Upper lobe of left lung (tissue), 6 donors: ENCODE measurements around the gene PADI1. TPM values are rescaled to one million over a fixed set of nuclear protein-coding genes. Genes with fewer than 3 reads are reported as not detected.

Source experiments
- ATAC-seq, 2 donors: fragments of 200-7000 bp; cut with Tn5 transposase; one replicate each; pipeline ENCODE4 v1.9.1; 2022; ENCODE audit warnings: mild to moderate bottlenecking in 2 of 2, moderate library complexity in 2 of 2; ENCODE audit not compliant: low FRiP score in 2 of 2
- DNase-seq, 2 donors: peaks; one replicate each; pipeline ENCODE4 v3.0.0-alpha.2; 2019 to 2020
- H3K27ac ChIP-seq, 4 donors: fragments of 200-600 bp; sonication (generic); one replicate each; pipeline ENCODE4 v1.5.1; 2016 to 2019
- H3K27me3 ChIP-seq, 4 donors: fragments of 200-600 bp; sonication (generic); one replicate each; pipeline ENCODE4 v1.5.1; 2017 to 2019
- H3K36me3 ChIP-seq, 4 donors: fragments of 200-600 bp; sonication (generic); one replicate each; pipeline ENCODE4 v1.5.1; 2016 to 2019
- H3K4me1 ChIP-seq, 4 donors: fragments of 200-600 bp; sonication (generic); one replicate each; pipeline ENCODE4 v1.5.1; 2018 to 2019
- H3K4me3 ChIP-seq, 4 donors: fragments of 200-600 bp; sonication (generic); one replicate each; pipeline ENCODE4 v1.5.1; 2017 to 2019; ENCODE audit warnings: mild to moderate bottlenecking in 2 of 4, moderate library complexity in 1 of 4
- H3K9me3 ChIP-seq, 4 donors: fragments of 200-600 bp; sonication (generic); one replicate each; pipeline ENCODE4 v1.5.1; 2018 to 2019
- CTCF ChIP-seq, 6 experiments: fragments of 450-650 bp in 4 of 6; fragments of 200-600 bp in 2 of 6; sonication (generic) in 2 of 6; IDR thresholded peaks; one replicate each; pipeline ENCODE4 v1.5.1; 2016 to 2019; ENCODE audit warnings: antibody characterized with exemption in 6 of 6
- EP300 ChIP-seq, 4 donors: sonication (generic); formaldehyde crosslinking; IDR thresholded peaks; one replicate each; pipeline ENCODE4 v1.5.1; 2017; ENCODE audit warnings: antibody characterized with exemption in 4 of 4, control low read depth in 2 of 4
- POLR2A ChIP-seq, 4 donors: fragments of 450-650 bp; IDR thresholded peaks; one replicate each; pipeline ENCODE4 v1.5.1; 2016 to 2017; ENCODE audit warnings: antibody characterized with exemption in 4 of 4, mild to moderate bottlenecking in 2 of 4
- POLR2AphosphoS5 ChIP-seq, 2 donors: sonication (generic); formaldehyde crosslinking; IDR thresholded peaks; one replicate each; pipeline ENCODE4 v1.5.1; 2017; ENCODE audit warnings: antibody characterized with exemption in 2 of 2
- WGBS, 2 donors: methylation state at CpG; one replicate each; pipeline ENCODE4 v1.1.5; 2017 to 2018; 5-methylcytosine and 5-hydroxymethylcytosine counted together
- total RNA-seq, 6 donors: library from RNA; depleted of rRNA in 4 of 6; stranded (reverse); fragments of >200 nt in 4 of 6; gene quantifications; one replicate each; pipeline versions ENCODE4 v1.1.0 to v1.2.1, GENCODE V29; 2016 to 2021
- donor health status: DM: no; HTN: no; CAD: no; lungs with moderate emphysema.
- donor health status: DM: no; HTN: yes; CAD: no; lungs with severe emphysema.

PADI1 gene
- total RNA-seq, 6 donors from 2014 or later = not detected

GRCh38 chr1:17198476-17199258, 6.3 kb upstream of the PADI1 start:
- H3K27ac ChIP-seq = no peak overlapping the region
- DNase-seq = peak in 1 of 2 donors; percentile 57
- H3K9me3 ChIP-seq = no peaks in the 10 kb centered on the region
- no peaks in the 10 kb centered on the region for H3K4me1 ChIP-seq
- H3K4me3 ChIP-seq = no peak overlapping the region
- WGBS, 2 donors = 78 to 81% methylated on average over 7 to 9 of the region's 9 CpGs
- no peaks in the 10 kb centered on the region for H3K36me3 ChIP-seq
- TF ChIP-seq POLR2AphosphoS5 (IDR thresholded peaks at IDR 0.05) = no peak
- no peak for TF ChIP-seq CTCF (IDR thresholded peaks at IDR 0.05)
- TF ChIP-seq POLR2A (IDR thresholded peaks at IDR 0.05) = no peak
- no peak for TF ChIP-seq EP300 (IDR thresholded peaks at IDR 0.05)
- no peak for ATAC-seq
- H3K27me3 ChIP-seq = no peaks in the 10 kb centered on the region

DNA sequence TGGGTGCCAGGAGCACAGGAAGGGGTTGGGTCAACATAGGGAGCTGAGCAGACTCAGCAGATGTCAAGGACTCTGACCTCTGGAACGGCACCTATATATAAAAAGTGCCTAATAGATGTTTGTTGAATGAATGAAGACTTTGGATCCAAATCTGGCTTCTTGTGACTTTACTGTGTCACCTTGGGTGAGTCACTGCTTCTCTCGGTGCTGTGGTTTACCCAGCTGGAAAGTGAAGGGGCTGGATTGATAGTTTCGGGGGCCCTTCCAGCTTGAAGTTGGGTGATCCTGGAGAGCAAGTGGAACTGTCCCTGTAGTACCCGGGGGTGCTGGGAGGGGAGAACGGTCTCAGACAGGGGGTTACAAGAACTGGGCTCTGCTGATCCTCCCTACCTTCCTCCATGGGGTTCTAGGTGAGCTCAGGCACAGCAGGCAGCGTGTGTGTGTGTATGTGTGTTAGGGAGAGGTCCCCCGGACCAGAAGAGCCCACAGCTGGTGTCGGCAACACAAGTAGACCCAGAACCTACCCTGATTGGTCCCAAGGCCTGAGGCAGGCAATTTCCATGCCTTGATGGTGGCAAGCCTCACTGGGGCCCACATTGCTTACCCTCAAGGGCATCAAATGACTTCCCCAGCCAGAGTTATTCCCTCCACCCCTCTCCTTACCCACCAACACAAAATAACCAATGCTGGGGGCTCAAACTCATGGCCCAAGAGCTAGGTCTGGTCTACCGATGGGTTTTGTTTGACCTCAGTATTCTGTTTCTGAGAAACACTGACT, 5.5 kb upstream of the PADI1 start:
- no peak for DNase-seq
- TF ChIP-seq POLR2A (IDR thresholded peaks at IDR 0.05) (no peak), EP300 (IDR thresholded peaks at IDR 0.05) (no peak), POLR2AphosphoS5 (IDR thresholded peaks at IDR 0.05) (no peak), CTCF (IDR thresholded peaks at IDR 0.05) (no peak)

DNA sequence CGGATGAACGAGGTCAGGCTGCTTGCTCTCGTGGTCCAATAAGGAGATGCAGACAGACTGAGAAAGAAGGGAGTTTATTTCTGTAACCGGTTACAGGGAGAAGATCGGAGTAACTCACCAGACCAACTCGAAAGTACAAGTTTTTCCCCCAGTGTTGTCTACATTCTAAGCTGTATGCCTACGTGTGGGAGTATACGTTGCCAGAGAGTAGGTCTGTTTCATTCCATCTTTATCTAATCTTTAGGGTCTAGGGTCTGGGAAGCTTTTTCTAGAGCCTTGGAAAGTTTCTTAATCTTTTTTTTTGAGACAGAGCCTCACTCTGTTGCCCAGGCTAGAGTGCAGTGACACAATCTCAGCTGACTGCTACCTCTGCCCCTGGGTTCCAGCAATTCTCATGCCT, 4.7 kb upstream of the PADI1 start:
- ATAC-seq (no peak), DNase-seq (no peak)
- Histone ChIP-seq H3K36me3 (no peaks in the 10 kb centered on the region), H3K27ac (no peak overlapping the region), H3K4me1 (no peaks in the 10 kb centered on the region), H3K9me3 (no peaks in the 10 kb centered on the region), H3K4me3 (no peak overlapping the region), H3K27me3 (no peaks in the 10 kb centered on the region)
- TF ChIP-seq POLR2A (IDR thresholded peaks at IDR 0.05) (no peak), POLR2AphosphoS5 (IDR thresholded peaks at IDR 0.05) (no peak), CTCF (IDR thresholded peaks at IDR 0.05) (no peak), EP300 (IDR thresholded peaks at IDR 0.05) (no peak)
- 57 to 65% methylated on average over 8 of the region's 8 CpGs for WGBS, 2 donors

More for the DNA sequence above, 5.5 kb upstream of the PADI1 start:
- Histone ChIP-seq H3K27ac (no peak overlapping the region), H3K4me1 (no peaks in the 10 kb centered on the region), H3K4me3 (no peak overlapping the region), H3K9me3 (no peaks in the 10 kb centered on the region), H3K36me3 (no peaks in the 10 kb centered on the region), H3K27me3 (no peaks in the 10 kb centered on the region)
- no peak for ATAC-seq
- 85 to 91% methylated on average over 8 of the region's 9 CpGs for WGBS, 2 donors

DNA sequence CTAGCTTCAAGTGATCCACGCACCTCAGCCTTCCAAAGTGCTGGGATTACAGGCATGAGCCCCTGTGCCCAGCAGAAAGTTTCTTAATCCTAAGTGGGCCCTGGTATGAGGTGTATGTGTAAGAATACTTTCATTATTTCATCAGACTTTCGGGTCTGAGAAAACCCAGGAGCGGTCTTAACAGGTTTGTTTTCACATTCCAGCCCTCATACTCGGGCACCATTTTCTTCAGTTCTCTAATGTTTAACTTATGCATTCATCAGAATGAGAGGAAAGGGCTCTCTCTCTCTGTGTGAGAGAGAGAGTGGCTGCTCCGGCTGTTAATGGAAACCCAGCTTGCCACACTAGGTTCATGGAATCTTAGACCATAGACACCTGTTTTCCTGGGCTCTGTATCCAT, 4.2 kb upstream of the PADI1 start:
- H3K4me3 ChIP-seq = no peak overlapping the region
- H3K4me1 ChIP-seq = no peaks in the 10 kb centered on the region
- H3K9me3 ChIP-seq = no peaks in the 10 kb centered on the region
- no peak for TF ChIP-seq CTCF (IDR thresholded peaks at IDR 0.05)
- no peak for TF ChIP-seq POLR2A (IDR thresholded peaks at IDR 0.05)
- no peak for TF ChIP-seq EP300 (IDR thresholded peaks at IDR 0.05)
- no peak for TF ChIP-seq POLR2AphosphoS5 (IDR thresholded peaks at IDR 0.05)
- no peak overlapping the region for H3K27ac ChIP-seq
- 52 to 66% methylated on average over 5 of the region's 5 CpGs for WGBS, 2 donors
- DNase-seq (peak in 1 of 2 donors; percentile 18), ATAC-seq (no peak)
- H3K27me3 ChIP-seq = no peaks in the 10 kb centered on the region
- H3K36me3 ChIP-seq = no peaks in the 10 kb centered on the region
